GM18873 (cell line): ENCODE measurements around the gene ASIC3.
A peak's percentile ranks its signal among the peaks of the same experiment; 100 is the strongest.
"Not testable (repeated sequence)": the region's sequence is repeated elsewhere in the genome, so short reads cannot be mapped to it uniquely, and the experiment has no call there.

Source experiments
- ATAC-seq: cut with Tn5 transposase; IDR thresholded peaks from one replicate; pipeline ENCODE4 v1.9.1; 2021; ENCODE audit warnings: mild to moderate bottlenecking, moderate library complexity, moderate number of reproducible peaks; ENCODE audit not compliant: unreplicated experiment, low FRiP score

The ASIC3 gene

DNA sequence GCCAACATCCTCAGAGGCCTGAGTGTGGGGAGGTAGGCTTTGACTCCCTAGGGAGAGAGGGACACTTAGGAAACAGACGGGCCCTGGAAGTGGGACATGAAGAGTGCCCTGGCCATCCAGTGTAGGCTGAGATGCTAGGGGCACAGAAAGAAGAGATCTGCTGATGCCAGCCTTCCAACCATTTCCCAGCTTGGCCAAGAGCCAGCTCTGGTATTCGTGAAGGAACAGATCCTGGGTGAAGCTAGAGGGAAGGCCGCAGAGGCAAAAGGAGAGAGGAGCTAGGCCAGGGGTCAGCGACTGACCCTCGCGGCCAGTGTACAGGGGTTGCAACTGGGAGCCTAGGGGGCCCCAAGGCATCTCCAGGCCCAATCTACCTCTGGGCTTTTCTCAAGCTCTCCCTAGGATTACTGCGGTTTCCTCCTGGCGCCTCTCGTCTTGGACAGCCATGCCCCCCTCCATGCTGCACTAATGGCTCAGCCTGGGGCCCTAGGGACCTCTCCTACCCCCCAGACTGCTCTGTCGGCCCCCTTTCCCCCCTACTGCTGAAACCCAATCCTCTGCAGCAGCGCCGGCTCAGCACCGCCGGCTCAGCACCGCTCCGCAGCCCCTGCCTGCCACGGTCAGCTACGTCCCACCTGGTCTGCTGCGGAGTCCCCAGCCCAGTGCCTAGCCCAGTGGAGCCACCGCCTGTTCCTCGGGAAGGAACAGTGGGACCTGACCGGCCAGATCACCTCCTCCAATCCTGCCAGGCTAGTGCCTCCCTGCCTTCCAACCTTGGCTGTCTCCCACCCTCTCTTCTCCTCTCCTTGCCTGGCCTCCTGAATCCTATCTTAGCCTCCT, at the start of gene ASIC3:
Gene ASIC3, plus strand, starts transcription at position 556 of the 840 bp plus-strand sequence. CDS start 355 bp downstream, outside the sequence.
- ATAC-seq = no peak

DNA sequence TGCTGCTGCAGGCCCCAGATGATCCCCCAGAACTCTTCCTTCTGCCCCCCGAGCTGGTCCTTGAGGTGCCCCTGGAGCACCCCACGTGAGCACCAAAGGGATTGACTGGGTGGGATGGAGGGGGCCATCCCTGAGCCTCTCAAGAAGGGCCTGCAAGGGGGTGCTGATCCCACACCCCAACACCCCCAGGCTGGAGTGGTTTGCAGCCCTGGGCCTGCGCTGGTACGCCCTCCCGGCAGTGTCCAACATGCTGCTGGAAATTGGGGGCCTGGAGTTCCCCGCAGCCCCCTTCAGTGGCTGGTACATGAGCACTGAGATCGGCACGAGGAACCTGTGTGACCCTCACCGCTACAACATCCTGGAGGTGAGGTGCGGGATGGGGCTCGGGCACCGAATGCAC, 49.3 kb upstream of the ASIC3 start:
- ATAC-seq = no peak

DNA sequence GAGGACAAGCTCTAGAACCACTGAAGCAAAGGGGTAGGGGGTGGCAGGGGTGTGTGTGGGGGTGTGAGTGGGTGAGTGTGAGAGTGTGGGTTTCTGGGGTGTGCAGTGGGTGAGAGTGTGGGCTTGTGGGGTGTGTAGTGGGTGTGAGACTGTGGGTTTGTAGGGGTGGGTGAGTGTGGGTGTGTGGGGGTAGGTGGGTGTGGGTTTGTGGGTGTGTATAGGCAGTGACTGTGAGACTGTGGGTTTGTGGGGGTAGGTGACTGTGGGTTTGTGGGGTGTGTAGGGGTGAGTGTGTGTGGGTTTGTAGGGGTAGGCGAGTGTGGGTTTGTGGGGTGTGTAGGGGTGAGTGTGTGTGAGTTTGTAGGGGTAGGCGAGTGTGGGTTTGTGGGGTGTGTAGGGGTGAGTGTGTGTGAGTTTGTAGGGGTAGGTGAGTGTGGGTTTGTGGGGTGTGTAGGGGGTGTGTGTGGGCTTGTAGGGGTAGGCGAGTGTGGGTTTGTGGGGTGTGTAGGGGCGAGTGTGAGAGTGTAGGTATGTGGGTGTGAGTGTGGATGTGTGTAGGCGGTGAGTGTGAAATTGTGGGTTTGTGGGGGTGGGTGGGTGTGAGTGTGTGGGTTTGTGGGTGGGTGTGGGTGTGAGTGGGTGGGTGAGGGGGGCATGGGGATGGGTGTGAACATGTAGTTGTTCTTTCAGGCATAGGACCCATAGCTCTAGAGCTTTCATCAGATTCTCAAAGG, 48.7 kb upstream of the ASIC3 start:
- ATAC-seq = no peak

DNA sequence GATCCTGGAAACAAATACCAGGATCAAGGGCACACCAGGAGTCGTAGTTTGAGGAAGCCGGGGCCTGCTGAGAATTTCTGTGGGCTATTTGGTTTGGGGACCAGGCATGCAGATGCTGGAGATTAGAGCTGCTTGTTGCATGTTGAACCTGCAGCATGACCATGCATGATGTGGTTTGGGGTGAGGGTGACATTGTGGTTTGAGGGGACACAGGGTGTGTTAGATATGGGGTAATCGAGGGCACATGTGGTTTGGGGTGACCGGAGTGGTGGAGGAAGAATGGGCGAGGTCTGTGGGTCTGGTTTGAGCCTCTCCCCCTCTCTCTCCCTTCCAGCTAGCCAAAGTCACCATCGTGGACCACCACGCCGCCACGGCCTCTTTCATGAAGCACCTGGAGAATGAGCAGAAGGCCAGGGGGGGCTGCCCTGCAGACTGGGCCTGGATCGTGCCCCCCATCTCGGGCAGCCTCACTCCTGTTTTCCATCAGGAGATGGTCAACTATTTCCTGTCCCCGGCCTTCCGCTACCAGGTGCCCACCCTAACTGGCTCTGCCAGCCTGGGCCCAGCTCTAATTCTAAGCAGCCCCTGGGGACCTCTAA, 47.3 kb upstream of the ASIC3 start:
- ATAC-seq = no peak

DNA sequence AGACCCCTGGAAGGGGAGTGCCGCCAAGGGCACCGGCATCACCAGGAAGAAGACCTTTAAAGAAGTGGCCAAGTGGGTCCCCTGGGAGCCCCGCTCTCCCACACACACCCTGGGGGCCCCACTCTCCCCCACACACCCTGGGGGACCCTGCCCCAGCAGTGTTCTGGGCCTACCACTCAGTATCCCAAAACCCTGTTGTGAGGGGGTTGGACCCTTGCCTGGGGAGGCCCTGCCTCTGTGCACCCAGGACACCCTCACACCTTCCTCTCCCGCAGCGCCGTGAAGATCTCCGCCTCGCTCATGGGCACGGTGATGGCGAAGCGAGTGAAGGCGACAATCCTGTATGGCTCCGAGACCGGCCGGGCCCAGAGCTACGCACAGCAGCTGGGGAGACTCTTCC, 46.8 kb upstream of the ASIC3 start:
- no peak for ATAC-seq

DNA sequence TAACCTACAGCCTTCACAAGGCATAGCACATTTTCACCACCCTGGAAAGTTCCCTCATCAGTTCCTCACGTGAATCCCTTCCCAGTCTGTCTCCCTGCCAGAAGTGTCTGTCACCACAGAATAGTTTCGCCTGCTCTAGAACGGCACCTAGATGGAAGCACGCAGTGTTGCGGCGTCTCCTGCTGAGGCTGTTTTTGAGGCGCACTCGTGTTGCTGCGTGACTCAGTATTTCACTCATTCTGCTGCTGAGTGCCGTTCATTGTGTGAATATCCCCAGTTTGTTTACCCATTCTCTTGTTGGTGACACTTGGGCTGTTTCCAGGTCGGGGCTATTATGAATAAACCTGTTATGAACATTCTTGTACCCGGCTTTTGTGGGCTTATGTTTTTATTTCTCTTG, 44.8 kb upstream of the ASIC3 start:
- ATAC-seq = no peak

DNA sequence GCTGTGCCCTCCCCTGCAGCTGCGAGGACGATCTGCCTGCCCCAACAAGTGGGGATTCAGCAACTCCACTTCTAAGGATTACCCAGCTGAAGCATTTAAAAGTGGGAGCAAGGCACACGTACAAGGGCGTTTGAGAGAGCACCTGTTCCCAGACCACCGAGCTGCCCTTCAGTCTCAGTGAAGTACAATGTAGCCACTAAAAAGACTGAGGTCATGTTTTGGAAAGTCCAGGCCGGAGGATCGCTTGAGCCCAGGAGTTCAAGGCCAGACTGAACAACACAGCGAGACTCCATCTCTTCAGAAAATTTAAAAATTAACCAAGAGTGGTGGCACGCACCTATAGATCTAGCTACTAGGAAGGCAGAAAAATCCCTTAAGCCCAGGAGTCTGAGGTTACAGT, 42.8 kb upstream of the ASIC3 start:
- no peak for ATAC-seq

DNA sequence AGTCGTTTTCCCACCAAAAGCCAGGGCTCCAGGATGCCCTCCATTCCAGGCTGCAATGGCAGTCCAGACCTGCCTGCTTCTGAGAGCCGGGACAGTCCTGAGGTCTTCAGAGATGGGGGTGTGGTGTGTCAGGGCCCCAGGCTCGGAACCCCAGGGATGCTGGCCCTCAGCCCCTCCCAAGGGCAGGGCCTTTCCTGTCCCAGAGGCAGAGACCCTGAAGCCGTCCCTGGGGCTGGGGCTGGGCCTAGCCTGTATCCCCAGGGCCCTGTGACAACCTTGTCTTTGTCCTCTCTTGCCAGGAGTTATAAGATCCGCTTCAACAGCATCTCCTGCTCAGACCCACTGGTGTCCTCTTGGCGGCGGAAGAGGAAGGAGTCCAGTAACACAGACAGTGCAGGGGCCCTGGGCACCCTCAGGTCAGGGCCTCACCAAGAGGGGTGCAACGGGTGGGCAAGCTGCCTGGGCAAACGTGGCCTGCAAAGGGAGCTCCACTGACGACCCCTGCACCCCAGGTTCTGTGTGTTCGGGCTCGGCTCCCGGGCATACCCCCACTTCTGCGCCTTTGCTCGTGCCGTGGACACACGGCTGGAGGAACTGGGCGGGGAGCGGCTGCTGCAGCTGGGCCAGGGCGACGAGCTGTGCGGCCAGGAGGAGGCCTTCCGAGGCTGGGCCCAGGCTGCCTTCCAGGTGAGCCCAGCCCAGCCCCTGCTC, 41.6 kb upstream of the ASIC3 start:
- ATAC-seq = no peak

DNA sequence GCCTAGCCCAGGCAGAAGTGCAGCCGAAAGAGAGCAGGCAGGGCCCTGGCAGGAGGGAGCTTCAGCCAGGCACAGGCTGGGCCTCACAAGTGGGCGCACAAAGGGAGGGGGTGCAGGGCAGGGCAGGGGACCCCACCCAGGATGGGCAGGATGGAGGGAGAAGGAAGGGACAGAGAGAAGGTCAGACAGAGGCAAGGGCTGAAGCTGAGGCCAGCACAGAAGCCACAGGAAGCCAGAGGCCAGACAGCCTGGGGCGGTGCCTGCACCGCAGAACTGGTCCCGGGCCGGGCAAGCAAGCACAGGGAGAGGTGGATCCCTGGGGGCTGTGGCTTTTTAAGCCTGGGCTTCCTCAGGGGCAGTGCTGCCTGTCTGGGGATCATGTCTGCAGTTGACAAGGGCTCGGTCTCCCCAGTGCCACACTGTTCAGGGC, 40.8 kb upstream of the ASIC3 start:
- ATAC-seq = no peak

DNA sequence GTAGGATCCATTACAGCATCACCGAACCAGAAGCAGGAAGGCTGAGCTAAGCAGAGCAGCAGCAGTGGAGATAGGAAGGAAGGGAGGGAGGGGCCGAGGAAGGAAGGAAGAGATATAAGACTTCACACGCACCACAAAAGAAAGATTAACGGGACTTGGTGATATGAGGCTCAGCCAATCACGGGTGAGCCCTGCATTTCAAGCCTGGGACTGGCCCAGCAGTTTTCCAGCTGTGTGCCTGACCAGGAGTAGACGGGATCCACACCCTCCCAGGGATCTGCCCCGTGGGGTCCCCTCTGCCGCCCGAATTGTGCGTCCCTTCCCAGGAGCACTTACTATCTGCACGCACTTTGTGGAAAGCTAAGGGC, 40.2 kb upstream of the ASIC3 start:
- ATAC-seq = no peak

DNA sequence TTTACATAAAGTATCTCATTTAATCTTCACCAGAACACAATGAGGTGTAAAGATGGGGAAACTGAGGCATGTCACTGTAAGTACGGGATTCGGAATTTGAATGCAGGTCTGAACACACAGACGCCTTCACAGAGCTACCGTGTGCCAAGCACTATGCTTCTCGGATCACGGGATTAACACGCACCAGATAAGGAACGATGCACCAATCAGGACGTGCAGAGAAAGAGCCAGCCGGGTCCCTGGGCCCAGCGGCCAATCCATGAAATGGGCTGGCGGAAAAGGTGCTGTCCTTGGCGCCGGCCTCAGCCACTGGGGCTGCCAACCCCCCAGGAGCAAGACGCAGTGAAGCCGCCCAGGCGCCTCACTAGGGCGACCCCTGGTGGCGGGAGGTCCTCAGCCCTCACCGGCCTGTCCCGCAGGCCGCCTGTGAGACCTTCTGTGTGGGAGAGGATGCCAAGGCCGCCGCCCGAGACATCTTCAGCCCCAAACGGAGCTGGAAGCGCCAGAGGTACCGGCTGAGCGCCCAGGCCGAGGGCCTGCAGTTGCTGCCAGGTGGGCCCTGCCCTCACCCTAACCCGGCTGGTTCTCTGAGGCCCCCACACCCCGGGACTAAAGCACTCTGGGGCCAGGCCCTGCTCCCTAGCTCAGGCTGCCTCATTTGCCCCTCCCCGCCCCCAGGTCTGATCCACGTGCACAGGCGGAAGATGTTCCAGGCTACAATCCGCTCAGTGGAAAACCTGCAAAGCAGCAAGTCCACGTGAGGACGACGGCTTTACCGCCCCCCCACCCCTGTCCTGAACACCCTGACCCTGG, 39.6 kb upstream of the ASIC3 start:
- peak; percentile 69 for ATAC-seq

DNA sequence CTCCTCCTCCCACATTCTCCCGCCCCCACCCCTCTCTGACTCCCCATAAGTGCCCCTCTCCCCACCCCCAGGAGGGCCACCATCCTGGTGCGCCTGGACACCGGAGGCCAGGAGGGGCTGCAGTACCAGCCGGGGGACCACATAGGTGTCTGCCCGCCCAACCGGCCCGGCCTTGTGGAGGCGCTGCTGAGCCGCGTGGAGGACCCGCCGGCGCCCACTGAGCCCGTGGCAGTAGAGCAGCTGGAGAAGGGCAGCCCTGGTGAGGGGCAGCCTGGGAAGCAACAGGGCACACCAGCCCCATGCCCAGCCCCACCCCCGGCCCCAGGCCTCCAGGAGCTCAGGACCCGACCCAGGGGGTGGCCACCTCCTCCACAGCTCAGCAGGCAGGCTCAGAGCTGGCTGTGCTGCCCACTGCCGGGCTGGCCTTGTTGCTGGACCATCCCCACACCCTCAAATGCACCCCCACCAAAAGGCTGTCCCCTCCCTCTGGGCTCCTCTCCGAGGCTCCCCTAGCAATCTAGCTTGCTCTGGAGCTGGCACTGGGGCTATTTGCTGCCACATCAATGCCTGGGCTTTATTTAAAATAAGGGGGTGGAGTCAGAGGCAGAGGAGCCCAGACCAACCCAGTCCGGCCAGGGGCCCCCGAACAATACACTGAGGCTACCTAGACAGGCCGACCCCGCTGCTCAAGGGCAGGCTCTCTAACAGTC, 38.8 kb upstream of the ASIC3 start:
- ATAC-seq = no peak

DNA sequence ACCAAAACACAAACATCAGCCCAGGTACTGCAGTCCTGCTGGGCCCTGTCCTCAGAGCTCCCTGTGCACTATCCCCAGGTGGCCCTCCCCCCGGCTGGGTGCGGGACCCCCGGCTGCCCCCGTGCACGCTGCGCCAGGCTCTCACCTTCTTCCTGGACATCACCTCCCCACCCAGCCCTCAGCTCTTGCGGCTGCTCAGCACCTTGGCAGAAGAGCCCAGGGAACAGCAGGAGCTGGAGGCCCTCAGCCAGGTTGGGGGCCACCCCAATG, 38.4 kb upstream of the ASIC3 start:
- no peak for ATAC-seq

DNA sequence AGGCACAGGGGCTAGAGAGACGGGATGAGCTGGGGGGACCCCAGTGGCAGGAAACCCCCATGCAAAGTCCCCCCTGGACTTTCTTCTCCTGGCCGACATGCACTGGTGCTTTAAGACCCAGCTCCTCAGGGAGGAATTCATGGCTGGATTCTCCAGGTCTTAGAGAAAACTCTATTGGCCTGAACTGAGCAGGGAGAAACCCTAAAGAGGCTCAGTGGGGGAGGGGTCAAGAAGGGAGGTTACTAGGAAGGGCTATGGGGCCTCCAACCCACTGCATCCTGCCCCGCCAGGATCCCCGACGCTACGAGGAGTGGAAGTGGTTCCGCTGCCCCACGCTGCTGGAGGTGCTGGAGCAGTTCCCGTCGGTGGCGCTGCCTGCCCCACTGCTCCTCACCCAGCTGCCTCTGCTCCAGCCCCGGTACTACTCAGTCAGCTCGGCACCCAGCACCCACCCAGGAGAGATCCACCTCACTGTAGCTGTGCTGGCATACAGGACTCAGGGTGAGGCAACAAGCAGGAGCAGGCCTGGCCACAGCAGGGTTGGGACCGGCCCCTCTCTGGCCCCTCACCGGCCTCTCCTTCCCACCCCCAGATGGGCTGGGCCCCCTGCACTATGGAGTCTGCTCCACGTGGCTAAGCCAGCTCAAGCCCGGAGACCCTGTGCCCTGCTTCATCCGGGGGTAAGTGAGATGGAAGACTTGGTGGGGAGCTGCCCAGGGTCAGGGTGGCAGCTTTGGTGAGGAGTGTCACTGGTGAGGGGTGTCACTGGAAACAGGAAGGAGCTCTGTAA, 37.8 kb upstream of the ASIC3 start:
- ATAC-seq = no peak

DNA sequence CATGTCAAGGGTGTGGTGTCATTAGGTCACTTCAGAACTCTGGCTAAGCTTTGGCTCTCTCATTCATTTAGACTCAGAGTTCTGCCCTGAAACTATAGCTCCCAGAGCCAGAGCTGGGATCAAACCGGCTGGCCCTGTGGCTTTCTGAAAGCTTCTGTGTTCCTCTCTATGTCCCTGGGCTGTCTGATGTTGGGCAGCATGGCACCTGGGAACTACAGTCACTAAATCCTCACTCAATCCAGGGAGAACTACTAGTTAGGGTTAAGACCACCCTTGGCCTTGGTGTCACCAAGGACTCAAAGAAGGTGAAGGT, 37.3 kb upstream of the ASIC3 start:
- no peak for ATAC-seq

DNA sequence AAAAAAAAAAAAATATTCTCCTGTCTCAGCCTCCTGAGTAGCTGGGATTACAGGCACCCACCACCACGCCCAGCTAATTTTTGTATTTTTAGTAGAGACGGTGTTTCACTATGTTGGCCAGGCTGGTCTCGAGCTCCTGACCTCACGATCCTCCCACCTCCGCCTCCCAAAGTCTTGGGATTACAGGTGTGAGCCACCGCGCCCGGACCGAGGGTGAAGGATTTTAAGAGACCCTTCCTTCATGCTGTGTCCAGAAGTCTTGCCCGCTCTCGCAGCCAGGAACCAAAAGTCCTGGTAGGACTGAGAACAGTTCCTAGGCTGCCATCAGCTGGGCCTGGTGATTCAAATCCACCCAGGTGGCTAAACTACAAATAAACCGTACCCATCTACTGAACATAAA, 36.7 kb upstream of the ASIC3 start:
- ATAC-seq = not testable (repeated sequence)

DNA sequence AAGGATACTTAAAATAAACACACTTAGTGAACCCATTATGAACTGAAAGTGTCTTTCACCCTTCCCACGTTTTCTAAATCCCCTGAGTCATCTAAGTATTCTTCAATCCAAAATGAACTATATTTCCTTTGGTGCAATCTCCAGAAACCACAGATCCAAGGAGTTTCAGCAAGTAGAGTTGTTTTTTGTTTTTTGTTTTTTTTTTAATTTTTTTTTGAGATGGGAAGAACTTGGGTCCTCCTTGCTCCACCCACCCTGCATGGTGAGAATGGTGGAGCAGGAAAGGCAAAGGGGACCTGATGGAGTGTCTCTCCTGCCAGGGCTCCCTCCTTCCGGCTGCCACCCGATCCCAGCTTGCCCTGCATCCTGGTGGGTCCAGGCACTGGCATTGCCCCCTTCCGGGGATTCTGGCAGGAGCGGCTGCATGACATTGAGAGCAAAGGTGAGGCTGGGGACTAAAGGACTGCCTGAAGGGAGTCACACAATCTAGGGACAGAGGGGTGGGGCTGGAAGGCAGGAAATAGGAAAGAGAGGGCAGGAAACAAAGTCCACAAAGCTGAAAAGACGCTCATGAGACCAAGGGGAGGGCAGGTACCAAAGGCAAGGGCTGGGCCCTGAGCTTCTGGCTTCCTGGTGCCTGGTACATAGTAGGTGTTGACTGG, 36.2 kb upstream of the ASIC3 start:
- no peak for ATAC-seq

DNA sequence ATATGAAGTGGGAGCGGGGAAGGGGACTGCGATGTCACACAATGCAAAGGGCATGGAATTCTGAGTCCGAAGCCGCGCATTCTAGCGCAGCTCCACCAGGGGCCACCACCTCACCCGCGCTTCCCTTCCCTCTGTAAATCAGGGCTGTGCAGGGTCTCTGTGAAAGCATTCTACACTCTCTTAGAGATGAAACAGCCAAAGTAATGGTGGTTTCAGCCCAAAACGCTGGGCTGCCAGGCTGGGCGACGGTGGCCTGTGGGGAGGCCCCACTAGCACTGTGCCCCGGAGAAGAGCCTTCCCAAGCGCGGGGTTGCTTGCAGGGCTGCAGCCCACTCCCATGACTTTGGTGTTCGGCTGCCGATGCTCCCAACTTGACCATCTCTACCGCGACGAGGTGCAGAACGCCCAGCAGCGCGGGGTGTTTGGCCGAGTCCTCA, 35.4 kb upstream of the ASIC3 start:
- no peak for ATAC-seq

DNA sequence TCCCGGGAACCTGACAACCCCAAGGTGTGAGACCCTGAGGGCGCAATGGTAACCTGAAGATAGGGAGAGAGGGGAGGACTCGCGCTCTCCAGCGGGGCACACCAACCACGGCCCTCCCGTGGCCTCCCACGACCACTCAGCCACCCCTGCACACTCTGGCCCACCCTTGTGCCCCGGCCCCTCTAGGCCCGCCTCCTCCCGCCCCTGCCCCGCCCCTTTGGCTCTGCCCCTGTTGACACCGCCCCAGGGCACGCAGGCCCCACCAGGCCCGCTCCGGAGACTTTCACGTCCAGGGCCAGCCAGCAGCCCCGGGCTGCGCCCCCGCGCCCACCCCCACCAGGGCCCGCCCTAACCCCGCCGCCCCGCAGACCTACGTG, 35.0 kb upstream of the ASIC3 start:
- no peak for ATAC-seq
